MV-4-11 (cell line): ENCODE data around the gene NPHP4.

Experiments
- DNase-seq: peaks from one replicate; lab custom pipeline; 2025; lab: John Stamatoyannopoulos, UW

Gene NPHP4

DNA sequence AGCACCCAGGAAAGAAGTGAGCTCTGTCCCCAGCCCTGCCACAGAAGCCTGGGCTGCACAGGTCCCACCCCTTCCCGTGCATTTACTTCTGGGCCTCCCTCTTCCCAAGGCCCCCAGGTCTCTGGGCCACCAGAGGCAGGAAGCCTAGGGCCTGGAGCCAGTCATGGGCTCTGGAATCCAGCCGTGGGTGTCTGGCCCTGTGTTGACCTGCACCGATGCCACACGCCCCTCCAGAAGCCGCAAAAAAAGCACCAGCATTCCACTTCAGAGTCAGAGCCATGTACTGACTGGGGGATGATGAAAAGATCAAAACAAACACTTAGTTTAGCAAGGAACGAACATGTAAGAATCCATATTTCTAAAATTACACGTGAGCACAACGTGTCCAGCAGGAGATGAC lies 141.7 kb downstream of the NPHP4 start:
- DNase-seq: no peak

DNA sequence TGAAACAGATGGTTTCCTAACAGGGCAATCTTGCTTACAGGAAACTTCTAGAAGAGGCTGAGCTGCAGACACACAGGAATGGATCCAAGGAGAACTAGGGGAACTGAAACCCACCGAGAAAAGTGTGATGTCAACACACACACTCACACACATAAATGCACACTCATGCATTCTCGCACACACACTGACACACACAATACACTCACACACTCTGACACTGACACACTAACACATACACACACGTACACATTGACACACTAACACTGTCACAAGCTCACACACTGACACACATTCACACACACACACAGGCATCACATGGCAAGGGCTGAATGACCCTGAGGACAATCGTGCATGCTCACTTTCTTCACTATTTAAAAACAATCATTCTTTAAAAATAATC lies 142.7 kb downstream of the NPHP4 start:
- peak; percentile 50 for DNase-seq

DNA sequence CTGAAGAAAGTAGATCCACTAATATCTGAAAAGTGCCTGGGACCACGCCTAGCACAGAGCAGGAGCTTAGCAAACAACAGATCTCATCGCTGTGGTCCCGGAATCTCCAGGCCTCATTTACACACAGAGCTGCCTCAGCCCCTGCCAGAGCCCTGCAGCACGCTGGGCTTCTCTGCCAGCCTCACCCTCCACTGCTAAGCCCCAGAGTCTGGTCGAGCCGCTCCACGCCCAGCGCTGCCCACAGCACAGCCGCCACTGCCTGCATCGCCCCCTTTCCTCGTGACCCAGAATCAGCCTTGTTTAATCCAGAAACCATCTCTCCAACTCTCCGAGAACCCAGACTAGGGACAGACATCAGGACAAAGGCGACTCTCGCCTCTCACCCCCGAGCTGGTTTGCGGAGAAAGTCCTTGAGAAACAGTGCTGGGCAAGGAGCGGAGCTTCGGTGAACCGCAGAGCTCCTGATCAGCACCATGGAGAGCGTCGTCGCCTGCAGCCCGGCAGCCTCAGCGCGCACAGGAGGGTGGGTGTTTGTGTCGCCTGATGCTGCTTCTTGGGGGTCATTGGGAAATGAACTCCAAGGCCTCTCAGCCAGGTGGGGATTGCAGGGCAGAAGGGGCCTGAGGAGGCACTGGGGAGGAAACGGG lies 145.1 kb downstream of the NPHP4 start:
- no peak for DNase-seq

DNA sequence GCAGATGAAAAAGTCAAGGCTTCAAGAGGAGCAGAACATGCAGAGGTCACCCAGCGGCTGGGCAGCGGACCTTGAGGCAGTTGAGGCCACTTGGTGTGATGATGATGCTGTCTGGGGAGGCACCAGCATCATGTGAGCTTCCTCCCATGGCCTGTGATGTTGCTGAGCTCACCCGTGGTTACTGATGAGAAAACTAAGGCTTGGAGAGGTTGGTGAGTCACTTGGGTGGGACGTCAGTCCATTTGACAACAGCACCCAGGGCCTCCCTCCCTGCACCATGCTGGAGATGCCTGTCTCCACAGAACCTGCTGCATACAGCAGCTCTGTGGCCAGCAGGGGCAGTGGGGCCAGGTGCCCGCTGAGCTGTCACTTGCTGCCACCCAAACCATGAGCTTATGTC lies 146.8 kb downstream of the NPHP4 start:
- no peak for DNase-seq

DNA sequence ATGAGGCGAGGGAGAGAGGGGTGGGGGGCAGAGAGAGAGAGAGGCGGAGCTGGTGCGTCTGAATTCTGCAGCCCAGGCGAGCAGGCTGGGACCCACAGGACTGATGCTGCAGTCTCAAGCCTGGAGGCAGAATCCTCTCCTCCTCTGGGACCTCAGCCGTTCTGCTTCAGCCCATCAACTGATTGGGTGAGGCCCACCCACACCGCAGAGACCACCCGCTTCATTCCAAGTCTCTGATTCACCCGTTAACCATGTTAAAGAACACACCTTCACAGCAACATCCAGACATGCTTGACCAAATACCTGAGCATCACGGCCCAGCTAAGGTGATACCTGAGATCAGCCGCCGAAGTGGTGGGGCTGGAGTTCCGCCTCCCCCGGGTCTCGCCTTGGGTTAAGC lies 147.8 kb downstream of the NPHP4 start:
- DNase-seq: no peak

DNA sequence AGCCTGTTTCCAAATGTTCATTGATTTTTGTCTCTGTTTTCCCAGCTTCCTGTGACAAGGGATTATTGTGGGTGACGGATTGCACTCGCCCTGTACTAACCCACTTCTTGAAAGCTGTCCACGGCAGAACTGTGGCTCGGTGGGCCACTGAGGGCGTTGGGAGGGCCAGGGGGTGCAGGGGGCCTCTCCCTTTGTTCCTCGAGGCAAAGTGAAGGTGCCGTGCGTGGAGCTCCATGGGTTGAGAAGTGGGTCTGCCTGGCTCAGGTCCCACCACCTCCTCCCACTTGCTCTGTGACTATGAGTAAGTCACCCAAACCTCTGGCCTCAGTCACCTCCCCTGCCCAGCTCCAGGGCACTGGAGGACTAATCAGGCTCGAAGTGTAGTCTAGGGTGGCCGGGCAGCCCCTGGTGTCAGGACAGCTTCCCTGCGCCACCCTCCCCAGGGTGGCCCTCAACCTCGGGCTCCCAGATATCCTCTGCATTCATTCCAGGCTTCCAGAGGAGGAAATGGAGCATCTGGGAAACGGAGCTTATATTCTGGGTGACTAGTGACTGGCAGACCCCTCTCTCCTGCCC lies 148.6 kb downstream of the NPHP4 start:
- DNase-seq: no peak

DNA sequence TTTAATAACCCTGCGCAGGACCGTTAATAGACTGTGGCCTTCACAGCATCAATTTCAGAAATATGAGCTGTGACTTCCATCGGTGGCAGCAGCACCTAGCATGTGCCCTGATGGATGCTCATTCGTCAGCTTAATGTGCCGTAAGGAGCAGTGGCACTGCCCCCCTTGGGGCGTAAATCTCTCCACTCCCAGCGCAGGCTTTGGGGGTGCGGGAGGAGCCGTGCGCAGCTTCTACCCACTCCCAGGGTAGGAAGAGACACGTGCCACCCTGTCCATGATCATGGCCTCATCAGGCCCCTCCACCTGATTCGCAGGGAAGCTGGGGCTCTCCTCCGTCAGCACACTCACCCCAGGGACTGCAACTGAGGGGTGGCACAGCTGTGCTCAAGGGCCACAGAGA lies 149.5 kb downstream of the NPHP4 start:
- no peak for DNase-seq

DNA sequence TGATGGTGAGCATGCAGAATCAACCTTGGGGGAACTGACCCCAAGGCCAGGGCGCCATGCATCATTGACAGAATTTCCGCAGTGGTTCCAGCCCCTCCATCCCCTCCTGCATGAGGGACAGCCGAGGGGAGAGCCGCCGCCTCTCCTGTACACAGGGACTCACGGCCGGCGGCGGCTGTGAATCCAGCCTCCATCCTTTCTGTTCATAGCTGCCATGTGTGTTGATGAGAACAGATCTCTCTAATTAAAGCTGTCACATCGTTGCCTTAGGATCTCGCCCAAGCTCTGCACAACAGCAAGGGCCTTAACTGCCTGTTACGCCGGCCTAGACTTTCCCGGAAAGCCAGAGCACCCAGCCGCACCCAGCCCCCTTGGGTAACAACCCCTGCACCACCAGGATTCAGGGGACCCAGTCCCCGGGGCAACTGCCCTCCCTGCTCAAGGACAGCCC lies 151.6 kb downstream of the NPHP4 start:
- no peak for DNase-seq

DNA sequence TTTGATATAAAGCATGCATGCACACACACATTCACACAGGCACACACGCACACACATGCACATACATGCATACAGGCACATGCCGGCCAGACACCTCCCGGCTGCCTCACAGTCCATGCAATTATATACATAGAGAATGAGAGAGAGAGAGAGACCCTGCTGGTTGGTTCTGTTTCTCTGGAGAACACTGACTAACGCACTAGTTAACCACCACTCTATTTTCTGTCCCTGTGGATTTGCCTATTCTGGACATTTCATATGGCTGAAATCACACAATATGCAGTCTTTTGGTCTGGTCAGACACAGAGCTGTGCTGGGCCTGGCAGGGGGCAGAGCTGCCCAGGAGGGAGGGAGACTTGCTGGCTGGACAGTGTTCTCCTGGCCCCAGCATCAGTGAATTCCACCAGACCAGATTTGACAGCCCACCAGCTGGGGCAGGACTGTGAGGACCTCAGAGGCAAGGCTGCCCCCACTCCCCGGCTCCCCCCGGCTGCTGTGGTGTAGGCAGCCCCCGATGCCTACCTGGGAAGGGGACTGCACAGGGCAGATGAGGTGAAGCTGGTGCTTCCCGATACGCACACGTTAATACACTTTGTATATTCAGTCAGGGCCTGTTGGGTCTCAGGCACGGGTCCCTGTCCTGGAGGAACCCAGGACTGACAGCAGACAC lies 152.2 kb downstream of the NPHP4 start:
- DNase-seq: no peak

DNA sequence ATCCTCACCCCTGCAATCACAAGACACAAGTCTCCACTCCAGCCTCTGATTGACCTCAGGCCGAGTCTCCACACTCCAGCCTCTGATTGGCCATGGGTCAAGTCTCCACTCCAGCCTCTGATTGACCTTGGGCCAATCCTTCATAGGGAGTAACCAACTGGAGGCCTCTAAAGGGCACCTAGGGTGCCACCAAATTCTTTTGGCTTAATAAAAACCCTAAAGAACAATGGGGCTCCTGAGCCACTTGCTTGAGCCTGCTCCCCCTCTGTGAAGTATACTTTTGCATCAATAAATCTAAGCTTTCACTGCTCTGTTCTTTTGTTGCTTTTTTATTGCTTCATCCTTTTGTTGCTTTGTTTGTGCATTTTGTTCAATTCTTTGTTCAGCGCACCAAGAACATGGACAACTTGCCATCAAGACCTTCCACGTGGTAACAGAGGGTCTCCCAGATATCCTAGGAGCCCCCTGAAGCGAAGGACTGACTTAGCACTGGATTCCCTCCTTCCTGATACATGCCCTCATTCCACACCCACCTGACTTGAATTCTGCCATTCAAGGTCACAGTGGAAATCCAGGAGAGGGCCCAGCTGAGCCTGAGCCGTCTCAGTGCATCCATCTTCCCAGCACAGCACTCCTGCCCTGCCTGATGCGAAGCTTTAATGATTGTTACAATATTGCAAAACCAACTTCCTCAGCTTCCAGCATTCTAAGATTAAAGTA lies 152.9 kb downstream of the NPHP4 start:
- DNase-seq: no peak

DNA sequence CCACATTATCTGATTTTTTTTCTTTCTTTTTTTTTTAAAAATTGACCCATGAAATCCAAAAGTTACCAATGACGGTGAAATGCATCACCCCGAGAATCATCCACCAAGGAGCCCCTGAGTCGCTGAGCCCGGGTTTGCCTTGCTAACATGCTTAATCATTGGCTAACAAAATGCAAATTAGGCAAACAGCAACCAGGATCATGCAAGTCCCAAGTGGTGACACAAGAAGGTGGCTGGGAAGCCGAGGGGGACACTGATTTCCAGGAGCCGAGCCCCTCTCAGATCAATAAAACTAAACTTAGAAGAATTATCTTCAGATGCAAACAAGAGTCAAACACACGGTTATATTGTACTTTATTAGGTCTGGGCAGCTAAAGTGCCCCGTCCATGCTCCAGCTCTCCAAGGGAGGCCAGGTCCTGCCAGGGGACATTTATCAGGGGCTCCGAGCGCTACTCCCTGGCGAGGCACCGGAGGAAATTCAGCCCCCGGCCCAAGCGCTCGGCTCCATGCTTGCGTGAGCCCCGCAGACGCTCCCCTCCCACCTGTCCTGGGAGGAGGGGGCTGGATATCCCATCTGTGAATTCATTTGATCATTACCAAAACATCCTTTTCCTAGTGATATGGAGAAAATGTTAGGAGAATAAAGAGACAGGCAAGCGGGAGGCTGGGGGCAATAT lies 154.1 kb downstream of the NPHP4 start:
- DNase-seq: no peak

DNA sequence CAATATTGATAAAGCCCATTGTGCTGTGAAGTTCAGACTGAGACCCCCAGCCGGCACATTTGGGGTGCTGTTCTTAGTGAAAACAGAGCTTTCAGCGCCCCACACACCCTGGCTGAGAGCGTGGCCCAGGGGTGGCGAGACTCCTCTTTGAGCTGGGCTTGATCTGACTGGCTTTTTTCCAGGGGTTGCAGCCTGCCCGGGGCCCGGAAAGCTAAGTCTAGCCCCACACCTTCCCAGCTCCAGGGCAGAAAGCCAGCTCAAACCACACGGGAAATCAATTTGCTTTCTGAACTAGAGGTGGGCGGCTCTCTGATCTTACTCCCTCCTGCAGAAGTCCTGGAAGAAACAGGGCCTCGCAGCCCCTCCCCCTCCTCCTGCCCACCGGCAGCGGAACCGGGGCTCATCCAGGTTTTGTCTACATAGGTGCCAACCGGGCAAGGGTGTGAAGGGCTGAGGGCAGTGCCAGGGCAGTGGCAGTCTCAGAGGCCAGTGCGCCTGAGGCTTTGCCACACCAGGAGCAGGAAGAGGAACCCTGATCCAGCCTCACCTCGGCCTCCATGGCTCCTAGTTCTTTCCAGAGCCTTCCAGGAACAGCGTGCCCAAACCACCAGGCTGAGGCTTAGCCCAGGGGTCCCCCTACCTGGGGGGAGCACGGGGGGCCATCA lies 155.3 kb downstream of the NPHP4 start:
- no peak for DNase-seq

DNA sequence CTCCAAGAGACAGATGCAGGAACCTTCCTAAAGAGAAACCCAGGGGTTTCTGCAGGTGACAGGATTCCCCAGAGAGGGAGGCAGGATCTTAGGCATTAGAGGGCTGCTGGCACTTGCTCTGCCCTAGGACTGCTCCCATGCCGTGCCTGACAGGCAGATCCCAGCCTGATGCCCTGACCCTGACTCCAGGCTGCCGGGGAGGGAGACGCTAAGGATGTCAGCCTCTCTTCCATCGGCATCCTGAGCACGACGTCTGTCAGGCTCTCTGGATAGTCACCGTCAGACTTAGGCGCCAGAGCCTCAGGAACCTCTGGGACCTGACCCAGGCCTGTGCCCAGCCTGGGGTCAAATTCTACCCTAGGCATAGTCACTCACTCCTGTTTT lies 157.1 kb downstream of the NPHP4 start:
- DNase-seq: no peak

DNA sequence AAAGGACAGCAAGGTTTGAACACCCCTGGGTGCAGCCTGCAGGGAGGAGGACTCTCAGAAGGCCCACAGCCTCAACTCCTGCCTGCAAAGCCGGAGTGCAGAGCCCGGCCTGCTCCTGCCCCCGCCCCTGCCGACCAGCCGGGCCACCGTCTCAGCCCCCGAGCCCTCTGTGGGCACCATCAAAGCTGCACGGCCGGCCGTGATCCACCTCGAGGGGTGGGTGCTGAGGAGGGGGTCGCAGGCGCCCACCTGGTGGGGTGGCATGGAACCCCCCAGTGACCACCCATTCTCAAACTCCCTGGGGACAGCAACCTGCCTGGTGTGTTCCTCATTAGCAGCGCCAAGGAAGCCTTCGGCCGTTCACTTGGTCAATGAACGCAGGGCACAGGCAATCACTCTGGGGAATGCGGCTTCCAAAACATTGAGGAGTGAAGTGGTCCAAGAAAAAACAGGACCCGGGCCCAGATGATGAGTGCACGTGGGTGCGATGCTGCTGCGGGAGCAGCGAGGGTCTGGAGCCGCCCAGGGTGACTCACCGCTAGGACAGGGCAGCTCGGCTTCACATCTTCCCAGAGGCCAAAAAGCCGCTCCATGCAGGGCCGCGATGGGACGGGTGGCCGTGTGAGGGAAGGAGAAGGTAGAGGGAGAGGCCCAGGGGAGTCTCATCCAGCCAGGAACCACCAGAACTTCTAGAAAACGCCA lies 157.6 kb downstream of the NPHP4 start:
- no peak for DNase-seq

DNA sequence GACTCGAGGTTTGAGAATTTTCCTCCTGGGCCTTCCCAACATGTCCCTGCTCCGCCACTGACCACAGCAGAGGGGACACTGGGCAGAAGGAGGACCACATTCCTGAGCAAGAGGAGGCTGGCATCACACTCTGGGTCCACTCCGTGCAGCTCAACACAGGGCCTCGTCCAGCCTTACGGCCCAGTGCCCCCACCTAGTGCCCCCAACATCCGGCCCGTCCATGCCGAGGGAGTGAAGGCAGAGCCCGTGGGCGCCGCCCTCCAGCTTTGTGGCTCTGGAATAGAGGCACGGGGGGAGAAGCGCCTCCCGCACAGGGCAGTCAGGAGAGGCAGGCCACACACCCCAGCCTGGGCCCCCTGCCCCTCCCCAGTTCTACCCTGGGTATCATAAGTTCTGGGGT lies 158.3 kb downstream of the NPHP4 start:
- no peak for DNase-seq

DNA sequence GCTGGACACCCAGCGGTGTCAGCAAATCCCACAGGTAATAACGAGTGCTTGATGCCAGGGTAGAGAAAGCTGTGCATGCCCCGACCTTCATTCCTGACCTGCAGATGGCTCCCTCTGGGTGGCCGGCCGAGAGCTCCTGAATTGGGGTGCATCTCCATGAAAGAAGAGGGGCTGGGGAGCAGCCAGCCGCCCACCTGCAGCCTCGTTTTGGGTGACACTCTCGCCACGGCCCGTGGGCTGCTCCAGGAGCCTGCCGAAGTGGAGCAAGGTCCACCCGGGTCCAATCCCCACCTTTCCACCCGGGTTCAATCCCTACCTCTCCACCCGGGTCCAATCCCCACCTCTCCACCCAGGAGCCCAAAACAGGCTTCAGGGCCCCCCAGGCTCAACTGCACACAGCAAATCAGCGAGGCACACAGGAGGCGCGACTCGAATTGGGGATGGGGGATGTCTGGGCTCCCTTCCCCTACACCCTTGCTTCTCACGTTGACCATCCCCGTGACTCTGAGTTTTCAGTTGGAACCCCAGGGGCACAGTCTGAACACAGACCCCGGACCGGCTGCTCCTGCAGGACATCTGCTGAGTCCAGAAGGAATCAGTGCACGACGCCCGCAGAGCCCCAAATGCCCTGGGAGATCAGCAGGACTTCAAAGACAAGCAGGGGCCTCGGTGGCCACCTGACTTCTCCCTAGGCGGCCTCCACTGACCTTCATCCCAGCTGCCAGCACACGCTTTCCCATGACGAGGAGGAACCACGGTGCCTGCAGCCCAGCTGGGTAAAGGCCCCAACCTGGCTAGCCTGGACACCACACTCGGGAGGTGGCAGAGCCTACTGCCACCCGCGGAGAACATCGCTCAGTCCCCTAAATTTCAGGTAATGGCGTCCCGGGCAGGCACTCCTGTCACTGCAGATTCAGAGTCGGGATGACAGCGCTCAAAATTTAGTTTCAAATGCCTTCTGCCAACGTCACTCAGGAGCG lies 159.0 kb downstream of the NPHP4 start:
- DNase-seq: no peak

DNA sequence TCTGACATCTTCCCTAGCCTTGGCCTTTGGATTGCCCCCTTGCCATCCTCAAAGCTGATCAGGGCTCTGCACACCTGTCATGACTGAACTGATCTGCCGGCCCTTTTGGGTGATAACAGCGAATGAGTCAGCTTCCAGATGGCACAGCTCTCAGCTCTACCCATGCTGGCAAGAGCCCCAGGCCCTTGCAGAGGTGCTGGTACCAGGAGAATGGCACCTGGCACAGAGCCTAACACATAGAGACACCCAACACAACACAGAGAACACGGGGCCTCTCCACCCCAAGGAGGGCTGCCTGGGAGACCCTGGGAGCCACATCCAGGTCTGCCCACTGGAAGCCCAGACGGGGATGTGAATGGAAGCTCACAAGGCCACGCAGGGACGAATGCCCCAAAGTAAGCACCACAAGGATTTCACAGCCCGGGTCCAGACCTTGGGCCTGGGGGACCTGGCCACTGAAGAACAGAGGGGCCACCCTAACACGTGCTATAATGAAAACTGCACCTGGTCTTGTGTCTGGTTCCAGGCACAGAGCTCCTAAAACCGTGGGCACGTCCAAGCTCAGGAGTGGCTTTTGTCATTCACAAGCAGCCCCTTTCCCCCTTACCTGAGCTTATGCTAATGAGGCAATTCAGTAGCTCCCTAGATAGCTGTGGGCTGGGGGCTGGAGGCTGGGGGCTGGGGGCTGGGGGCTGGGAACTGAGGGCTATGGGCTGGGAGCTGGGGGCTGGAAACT lies 160.5 kb downstream of the NPHP4 start:
- DNase-seq: no peak

DNA sequence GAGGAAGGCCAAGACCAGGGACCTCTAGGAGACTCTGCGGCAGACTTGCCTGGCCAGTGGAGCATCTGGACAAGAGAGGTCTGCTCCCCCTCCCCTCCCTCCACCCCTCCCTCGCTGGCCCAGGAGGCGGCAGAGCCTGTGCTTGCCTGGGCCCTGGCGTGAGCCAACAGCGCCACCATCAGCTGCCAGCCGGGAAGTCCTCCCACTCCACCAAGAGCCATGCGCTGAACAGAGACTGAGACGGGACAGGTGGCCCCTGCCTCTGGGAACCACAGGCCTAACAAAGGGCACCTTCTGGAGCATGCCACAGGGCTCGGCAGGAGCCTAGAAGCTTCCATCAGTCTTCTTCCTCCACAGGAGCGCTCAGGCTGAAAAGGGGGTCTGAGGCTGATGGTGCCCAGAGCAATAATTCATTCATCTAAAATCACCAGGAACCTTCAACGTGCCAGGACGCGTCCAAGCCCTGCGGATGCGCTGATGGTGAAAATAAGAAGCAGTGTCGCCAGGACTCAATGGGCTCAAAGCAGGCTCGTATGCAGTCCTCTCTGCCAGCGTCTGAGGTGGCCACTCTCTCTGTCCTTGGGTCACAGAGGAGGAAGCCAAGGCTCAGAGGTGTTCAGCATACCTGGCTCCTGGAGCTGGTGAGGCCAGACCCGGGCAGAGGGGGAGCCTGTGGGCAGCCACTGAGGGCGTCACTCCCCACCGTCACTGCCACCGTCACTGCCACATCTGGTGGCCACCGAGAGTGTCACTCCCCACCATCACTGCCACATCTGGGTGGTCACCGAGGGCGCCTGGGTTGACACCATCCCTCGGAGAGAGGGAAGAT lies 161.2 kb downstream of the NPHP4 start:
- DNase-seq: no peak
